ENCODE measurements around the gene POLR3GL.
"Not testable (repeated sequence)": the region's sequence is repeated elsewhere in the genome, so short reads cannot be mapped to it uniquely, and the experiment has no call there.

POLR3GL gene

DNA sequence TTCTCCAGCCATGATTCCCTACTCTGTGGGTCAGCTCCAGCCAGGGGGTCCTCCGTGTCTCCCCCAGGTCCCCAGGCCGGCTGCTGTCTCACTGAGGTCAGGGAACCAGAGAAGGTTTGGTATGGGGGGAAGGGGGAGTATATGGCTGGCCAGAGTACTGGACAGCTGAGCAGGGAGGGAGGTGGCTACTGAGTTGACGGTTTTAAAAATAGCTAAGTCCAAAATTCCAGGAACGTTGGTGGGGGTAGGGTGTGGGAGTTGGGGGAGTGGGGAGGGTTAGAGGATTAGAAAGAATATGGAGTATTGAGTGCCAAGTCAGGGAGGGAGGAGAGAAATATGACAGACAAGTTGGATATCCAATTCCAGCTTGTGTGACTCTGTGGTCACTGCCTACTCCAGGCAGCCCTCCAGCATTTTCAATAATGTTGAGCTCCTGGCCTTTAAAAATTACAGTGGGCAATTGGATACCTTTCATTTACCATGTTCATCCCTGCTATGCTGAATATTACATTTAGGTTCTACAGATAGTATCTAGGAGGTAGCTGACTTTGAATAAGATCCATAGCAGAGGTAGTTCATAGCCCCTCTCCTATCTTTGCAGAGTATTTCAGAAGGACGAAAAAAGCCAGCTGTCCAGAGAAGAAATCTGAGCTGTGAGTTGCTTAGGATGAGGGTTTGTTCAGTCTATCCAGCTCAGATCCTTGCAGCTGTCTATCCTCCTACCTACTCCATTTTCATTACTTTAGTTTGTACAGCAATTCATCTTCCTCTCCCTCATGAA is 57.3 kb downstream of the POLR3GL start, which contains the start of gene HJV:
TSS of gene HJV (minus strand) at position 114 of the 781 bp plus-strand sequence. CDS start 1,504 bp downstream, outside the sequence.
- DNase-seq: no peak

DNA sequence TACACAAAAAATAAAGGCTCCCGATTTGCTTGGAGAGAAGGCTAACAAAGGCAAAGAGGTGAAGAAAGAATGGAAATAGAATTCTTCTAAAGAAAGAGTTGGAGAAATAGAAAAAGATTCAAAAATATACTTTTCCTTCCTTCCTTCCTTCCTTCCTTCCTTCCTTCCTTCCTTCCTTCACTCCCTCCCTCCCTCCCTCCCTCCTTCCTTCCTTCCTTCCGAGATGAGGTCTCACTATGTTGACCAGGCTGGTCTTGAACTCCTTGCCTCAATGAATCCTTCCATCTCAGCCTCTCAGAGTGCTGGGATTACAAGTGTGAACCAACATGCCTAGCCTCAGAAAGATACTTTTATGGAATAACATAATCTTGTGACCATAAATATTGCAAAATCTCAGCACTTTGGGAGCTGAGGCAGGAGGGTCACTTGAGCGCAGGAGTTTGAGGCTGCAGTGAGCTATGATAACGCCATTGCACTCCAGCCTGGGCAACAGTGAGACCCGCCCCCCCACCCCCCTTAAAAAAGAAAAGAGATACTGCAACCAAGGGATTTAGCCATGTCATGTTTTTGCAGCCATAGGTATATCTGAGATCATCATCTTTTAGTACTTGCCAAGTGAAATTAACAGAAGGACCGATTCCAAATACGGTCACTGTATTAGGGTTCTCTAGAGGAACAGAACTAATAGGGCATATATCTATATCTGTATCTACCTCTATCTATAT is 58.1 kb downstream of the POLR3GL start:
- DNase-seq: no peak

DNA sequence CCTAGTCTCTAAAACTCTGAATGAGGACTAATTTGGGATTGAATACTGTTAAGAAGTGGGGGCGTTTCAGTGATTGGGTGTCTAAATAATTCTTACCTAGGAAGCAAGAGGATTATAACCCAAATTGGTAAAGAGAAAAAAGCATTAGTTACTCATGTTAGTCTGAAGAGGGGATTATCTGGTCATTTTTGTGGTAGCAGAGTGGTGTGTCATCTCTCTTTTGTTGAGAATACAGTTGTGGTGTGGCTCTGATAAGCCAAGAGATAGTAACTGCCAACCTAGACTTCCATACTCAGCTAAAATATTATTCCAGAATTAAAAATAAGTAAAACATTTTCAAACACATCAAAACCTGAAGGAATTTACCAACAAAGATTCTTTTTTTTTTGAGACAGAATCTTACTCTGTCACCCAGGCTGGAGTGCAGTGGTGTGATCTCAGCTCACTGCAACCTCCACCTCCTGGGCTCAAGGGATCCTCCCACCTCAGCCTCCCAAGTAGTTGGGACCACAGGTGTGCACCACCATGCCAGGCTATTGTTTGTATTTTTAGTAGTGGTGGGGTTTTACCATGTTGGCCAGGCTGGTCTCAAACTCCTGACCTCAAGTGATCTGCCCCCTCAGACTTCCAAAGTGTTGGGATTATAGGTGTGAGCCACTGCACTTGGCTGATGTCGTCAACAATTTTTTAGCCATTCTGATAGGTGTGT is 61.5 kb downstream of the POLR3GL start:
- not testable (repeated sequence) for DNase-seq

DNA sequence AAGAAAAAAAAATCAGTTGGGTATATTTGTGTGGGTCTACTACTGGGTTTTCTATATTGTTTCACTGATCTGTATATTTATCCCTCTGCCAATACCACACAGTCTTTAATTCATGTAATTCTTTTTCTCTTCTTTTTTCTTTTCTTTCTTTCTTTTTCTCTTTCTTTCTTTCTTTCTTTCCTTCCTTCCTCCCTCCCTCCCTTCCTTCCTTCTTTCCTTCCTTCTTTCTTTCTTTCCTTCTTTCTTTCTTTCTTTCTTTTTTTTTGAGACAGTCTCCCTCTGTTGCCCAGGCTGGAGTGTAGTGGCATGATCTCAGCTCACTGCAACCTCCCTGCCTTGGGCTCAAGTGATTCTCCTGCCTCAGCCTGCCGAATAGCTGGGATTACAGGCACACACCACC is 62.2 kb downstream of the POLR3GL start:
- DNase-seq: not testable (repeated sequence)

All from stimulated activated CD8-positive, alpha-beta memory T cell treated with anti-CD3 and anti-CD28 coated beads, Interleukin-4, amount 100 ng/mL, for 48 hours (primary cell).